Measurements from ENCODE around the gene EFHD1.

GRCh38 chr2:232731470-232731869 is 98.1 kb downstream of the EFHD1 start:
- TF ChIP-seq, protein P1, sequence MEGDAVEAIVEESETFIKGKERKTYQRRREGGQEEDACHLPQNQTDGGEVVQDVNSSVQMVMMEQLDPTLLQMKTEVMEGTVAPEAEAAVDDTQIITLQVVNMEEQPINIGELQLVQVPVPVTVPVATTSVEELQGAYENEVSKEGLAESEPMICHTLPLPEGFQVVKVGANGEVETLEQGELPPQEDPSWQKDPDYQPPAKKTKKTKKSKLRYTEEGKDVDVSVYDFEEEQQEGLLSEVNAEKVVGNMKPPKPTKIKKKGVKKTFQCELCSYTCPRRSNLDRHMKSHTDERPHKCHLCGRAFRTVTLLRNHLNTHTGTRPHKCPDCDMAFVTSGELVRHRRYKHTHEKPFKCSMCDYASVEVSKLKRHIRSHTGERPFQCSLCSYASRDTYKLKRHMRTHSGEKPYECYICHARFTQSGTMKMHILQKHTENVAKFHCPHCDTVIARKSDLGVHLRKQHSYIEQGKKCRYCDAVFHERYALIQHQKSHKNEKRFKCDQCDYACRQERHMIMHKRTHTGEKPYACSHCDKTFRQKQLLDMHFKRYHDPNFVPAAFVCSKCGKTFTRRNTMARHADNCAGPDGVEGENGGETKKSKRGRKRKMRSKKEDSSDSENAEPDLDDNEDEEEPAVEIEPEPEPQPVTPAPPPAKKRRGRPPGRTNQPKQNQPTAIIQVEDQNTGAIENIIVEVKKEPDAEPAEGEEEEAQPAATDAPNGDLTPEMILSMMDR (IDR thresholded peaks at IDR 0.05), result no peak
- TF ChIP-seq EP300 (IDR thresholded peaks at IDR 0.05), result no peak

All from esophagus muscularis mucosa (tissue), 3 donors.